Mesothelial cell of epicardium (in vitro differentiated cells): ENCODE data around the gene WDR26. TPM values are rescaled to one million over a fixed set of nuclear protein-coding genes. Genes with fewer than 3 reads are reported as not detected.
"Not testable (repeated sequence)": the region's sequence is repeated elsewhere in the genome, so short reads cannot be mapped to it uniquely, and the experiment has no call there.

Experiments
- DNase-seq, 2 experiments: peaks; one replicate each; pipeline ENCODE4 v3.0.0; 2021; ENCODE audit warnings: low spot score in 2 of 2; ENCODE audit not compliant: unreplicated experiment in 2 of 2
- H3K27ac Mint-ChIP-seq: 2 replicates; pipeline ENCODE4 v1.8.0; 2021; ENCODE audit warnings: mixed read lengths
- H3K27me3 Mint-ChIP-seq: 2 replicates; pipeline ENCODE4 v1.8.0; 2021; ENCODE audit warnings: low read depth, mixed read lengths
- H3K36me3 Mint-ChIP-seq: 2 replicates; pipeline ENCODE4 v1.8.0; 2021; ENCODE audit warnings: mixed read lengths
- H3K4me1 Mint-ChIP-seq: 2 replicates; pipeline ENCODE4 v1.8.0; 2021; ENCODE audit warnings: mixed read lengths
- H3K4me3 Mint-ChIP-seq: 2 replicates; pipeline ENCODE4 v1.8.0; 2021; ENCODE audit warnings: mild to moderate bottlenecking, moderate library complexity, mixed read lengths
- H3K9me3 Mint-ChIP-seq: 2 replicates; pipeline ENCODE4 v1.8.0; 2021; ENCODE audit warnings: mixed read lengths
- total RNA-seq: library from RNA; stranded (reverse); gene quantifications from 3 replicates; pipeline ENCODE4 v1.2.1, GENCODE V29; 2021
- TF ChIP-seq, protein P1 (sequence below): fragments of 200-600 bp; sonication (generic); IDR thresholded peaks from one replicate; pipeline ENCODE4 v1.5.0; 2021; ENCODE audit warnings: antibody characterized with exemption; ENCODE audit not compliant: unreplicated experiment

The WDR26 gene
- total RNA-seq, 1 donor from 2014 or later, result 101 TPM

DNA sequence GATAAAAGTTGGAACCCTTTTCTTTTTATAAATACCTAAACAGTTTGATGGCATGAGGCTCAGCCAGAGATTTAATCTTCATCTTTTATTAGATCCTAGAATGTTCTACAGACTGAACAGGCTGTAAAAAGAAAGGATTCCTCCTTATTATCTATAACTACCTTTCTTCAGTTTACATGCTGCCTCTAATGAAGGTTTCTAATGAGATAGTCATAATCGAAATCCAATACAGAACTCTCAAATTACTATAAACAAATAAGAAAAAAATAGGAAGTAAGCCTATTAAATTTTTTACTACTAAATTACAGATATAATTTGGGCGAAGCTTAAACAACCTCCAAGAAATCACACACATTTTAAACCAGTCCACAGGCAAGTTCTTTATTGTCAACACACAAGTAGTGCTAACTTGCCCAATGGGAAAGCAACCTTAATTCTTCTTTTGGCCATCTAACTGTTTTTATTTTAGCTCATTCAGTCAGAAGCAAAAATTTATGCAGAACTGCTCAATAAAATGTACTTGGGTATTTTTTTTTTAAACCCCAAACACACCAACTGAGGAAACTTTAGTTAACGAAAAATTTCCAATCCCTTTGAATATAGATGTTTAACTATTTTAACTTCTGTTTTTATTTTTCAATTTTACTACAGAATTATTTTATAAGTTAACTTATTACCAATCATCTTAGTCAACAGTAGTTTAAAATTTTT lies 4.8 kb downstream of the WDR26 start:
- TF ChIP-seq, protein P1, sequence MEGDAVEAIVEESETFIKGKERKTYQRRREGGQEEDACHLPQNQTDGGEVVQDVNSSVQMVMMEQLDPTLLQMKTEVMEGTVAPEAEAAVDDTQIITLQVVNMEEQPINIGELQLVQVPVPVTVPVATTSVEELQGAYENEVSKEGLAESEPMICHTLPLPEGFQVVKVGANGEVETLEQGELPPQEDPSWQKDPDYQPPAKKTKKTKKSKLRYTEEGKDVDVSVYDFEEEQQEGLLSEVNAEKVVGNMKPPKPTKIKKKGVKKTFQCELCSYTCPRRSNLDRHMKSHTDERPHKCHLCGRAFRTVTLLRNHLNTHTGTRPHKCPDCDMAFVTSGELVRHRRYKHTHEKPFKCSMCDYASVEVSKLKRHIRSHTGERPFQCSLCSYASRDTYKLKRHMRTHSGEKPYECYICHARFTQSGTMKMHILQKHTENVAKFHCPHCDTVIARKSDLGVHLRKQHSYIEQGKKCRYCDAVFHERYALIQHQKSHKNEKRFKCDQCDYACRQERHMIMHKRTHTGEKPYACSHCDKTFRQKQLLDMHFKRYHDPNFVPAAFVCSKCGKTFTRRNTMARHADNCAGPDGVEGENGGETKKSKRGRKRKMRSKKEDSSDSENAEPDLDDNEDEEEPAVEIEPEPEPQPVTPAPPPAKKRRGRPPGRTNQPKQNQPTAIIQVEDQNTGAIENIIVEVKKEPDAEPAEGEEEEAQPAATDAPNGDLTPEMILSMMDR, result no peak

GRCh38 chr1:224428713-224429112 lies 5.9 kb downstream of the WDR26 start:
- not testable (repeated sequence) for H3K27me3 Mint-ChIP-seq, H3K27ac Mint-ChIP-seq, H3K4me3 Mint-ChIP-seq, DNase-seq, H3K9me3 Mint-ChIP-seq
- Mint-ChIP-seq H3K4me1 (peaks cover 31% of the 10 kb centered on the region), H3K36me3 (peaks cover 26% of the 10 kb centered on the region)

More for the DNA sequence above, 4.8 kb downstream of the WDR26 start:
- Mint-ChIP-seq H3K4me3 (no peak overlapping the region), H3K27ac (peak overlapping the region; percentile 34), H3K27me3 (no peaks in the 10 kb centered on the region), H3K9me3 (no peaks in the 10 kb centered on the region), H3K4me1 (peaks cover 31% of the 10 kb centered on the region), H3K36me3 (peaks cover 19% of the 10 kb centered on the region)
- no peak for DNase-seq

- Mint-ChIP-seq H3K4me3 (no peak overlapping the region), H3K9me3 (no peaks in the 10 kb centered on the region), H3K36me3 (peaks cover 36% of the 10 kb centered on the region), H3K27me3 (no peaks in the 10 kb centered on the region), H3K27ac (peak overlapping the region; percentile 12), H3K4me1 (peaks cover 21% of the 10 kb centered on the region)
- no peak for DNase-seq
- TF ChIP-seq, protein P1, result no peak
These were observed 7.3 kb downstream of the WDR26 start for GRCh38 chr1:224427346-224427745.

GRCh38 chr1:224426869-224427268 lies 7.7 kb downstream of the WDR26 start:
- not testable (repeated sequence) for H3K9me3 Mint-ChIP-seq, H3K27ac Mint-ChIP-seq, DNase-seq, H3K4me3 Mint-ChIP-seq, H3K27me3 Mint-ChIP-seq
- Mint-ChIP-seq H3K4me1 (peaks cover 17% of the 10 kb centered on the region), H3K36me3 (peaks cover 41% of the 10 kb centered on the region)

GRCh38 chr1:224425279-224425884 lies 9.2 kb downstream of the WDR26 start:
- no peak overlapping the region for H3K27ac Mint-ChIP-seq
- H3K4me3 Mint-ChIP-seq, result no peak overlapping the region
- no peaks in the 10 kb centered on the region for H3K27me3 Mint-ChIP-seq
- DNase-seq, result no peak
- TF ChIP-seq, protein P1, result no peak
- peaks cover 42% of the 10 kb centered on the region for H3K36me3 Mint-ChIP-seq
- H3K4me1 Mint-ChIP-seq, result peaks cover 6% of the 10 kb centered on the region
- H3K9me3 Mint-ChIP-seq, result no peaks in the 10 kb centered on the region

DNA sequence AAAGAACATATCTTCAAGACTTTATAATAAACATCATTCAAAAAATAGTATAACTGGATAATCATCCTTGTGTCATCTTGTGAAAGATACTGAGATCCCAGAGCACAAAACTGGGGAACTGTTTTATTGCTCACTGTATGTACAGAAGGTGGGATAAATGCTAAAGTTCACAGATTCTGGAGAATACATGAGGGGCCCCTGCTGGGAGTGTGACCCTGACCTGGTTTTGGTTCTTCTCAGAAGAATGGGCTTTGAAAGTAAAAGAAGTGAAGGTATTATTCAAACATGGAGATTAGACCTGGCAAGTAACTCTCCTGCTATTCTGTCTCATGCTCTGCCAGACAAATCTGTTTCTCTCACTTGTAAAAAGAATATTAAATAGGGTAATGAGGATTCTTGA lies 14.5 kb downstream of the WDR26 start:
- Mint-ChIP-seq H3K9me3 (no peaks in the 10 kb centered on the region), H3K27ac (peak overlapping the region; percentile 6)

More for the DNA sequence above, 14.5 kb downstream of the WDR26 start:
- TF ChIP-seq, protein P1, result no peak
- no peak for DNase-seq
- no peaks in the 10 kb centered on the region for H3K27me3 Mint-ChIP-seq
- no peaks in the 10 kb centered on the region for H3K4me1 Mint-ChIP-seq
- H3K36me3 Mint-ChIP-seq, result peaks cover 59% of the 10 kb centered on the region
- no peak overlapping the region for H3K4me3 Mint-ChIP-seq
